GM19395 (cell line): ENCODE results near the gene CAMK2A.
A peak's percentile ranks its signal among the peaks of the same experiment; 100 is the strongest.

Experiments
- ATAC-seq: cut with Tn5 transposase; IDR thresholded peaks from one replicate; pipeline ENCODE4 v1.9.1; 2021; ENCODE audit warnings: mild to moderate bottlenecking, moderate library complexity; ENCODE audit not compliant: unreplicated experiment

CAMK2A gene

GRCh38 chr5:150283904-150284303 is 5.7 kb downstream of the CAMK2A start:
- ATAC-seq: no peak

DNA sequence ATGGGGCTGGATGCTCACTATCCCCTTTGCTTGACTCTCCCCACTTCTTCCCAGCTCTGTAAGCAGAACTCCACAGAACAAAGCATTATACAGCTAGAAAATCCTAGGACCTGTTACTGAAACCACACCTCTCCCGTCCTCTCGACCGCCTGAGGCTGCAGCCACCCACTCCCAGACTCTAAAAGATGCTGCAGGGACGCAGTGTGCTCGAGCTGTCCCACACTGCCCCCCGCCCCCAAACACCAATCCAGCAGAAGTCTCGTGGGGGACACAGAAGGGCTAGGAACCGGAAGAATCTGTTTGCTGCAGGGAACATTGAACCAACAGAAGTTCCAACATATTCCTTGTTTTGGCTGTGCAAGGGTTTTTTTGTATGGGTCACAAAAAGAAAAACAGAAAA is 7.6 kb downstream of the CAMK2A start:
- ATAC-seq: no peak

GRCh38 chr5:150279330-150280020 is 10.1 kb downstream of the CAMK2A start:
- no peak for ATAC-seq

DNA sequence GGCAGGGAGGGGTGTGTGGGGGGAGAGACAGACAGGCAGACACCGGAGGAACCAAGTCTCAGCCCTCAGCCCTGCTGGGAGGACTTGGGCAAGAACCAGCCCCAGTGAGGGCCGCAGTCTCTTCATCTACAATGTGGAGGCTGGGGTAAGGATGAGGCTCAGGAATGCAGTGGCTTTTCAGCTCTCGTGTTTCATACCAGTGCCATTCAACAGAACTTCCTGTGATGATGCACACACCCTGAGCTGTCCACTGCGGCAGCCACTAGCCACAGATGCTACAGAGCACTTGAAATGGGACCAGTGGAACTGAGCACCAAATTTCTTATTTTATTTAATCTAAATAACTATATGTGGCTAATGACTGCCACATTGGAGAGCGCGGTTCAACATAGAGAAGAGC is 10.7 kb downstream of the CAMK2A start:
- ATAC-seq: no peak

GRCh38 chr5:150278046-150278730 is 11.4 kb downstream of the CAMK2A start:
- no peak for ATAC-seq

- no peak for ATAC-seq
These were observed 12.5 kb downstream of the CAMK2A start for GRCh38 chr5:150277043-150277442.

DNA sequence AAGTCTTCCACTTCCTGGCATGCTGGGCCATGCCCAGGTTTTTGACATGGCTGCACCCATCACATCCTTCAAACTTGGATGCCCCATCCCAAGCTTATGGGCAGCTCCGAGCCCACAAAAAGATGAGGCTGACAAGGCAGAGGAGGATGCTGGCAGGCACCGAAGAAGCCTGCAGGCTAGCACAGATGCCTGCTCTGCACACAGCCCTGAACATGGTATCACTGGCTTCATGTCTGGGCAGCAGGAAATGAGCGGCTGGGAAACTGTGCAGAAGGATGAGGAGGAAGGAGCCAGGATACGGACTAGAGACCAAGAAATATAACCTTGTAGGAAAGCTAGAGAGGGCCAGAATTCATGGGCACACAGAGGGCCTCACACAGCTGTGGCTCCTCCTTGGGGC is 14.8 kb downstream of the CAMK2A start:
- ATAC-seq: no peak

DNA sequence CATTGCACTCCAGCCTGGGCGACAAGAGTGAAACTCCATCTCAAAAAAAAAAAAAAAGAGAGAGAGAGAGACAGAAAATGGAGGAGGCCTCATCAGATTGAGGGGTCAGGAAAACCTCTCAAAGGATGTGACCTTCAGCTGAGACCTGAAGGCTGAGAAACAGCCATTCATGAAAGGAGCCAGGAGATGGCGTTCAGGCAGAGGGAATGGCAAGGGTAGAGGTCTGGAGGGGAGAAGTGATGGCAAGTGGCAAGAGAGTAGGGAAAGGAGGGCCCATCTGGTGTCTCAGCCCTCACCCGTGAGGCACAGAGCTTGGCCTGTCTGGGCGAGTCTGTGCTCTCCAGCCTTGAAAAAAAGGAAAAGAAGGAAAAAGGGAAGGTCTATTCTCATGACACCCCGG is 17.0 kb downstream of the CAMK2A start:
- ATAC-seq: no peak

DNA sequence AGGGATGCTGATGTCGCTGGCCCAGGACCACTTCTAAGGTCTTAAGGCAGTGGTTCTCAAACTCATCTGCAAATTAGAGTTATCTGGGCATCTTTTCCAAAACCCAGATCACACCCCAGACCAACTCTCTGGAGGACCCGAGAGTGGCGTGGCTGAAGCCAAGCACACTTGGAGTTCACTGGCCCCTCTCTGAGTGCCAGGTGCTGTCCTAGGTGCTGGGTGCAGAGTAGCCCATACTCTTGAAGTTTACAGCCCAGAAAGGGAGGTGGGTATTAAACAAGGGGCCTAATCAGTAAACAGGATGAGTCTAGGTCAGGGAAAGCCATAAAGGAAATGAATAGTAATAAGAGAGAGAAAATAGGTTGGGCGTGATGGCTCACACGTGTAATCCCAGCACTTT is 17.6 kb downstream of the CAMK2A start:
- ATAC-seq: no peak

- ATAC-seq: no peak
These were observed 18.3 kb downstream of the CAMK2A start for GRCh38 chr5:150271296-150271692.

DNA sequence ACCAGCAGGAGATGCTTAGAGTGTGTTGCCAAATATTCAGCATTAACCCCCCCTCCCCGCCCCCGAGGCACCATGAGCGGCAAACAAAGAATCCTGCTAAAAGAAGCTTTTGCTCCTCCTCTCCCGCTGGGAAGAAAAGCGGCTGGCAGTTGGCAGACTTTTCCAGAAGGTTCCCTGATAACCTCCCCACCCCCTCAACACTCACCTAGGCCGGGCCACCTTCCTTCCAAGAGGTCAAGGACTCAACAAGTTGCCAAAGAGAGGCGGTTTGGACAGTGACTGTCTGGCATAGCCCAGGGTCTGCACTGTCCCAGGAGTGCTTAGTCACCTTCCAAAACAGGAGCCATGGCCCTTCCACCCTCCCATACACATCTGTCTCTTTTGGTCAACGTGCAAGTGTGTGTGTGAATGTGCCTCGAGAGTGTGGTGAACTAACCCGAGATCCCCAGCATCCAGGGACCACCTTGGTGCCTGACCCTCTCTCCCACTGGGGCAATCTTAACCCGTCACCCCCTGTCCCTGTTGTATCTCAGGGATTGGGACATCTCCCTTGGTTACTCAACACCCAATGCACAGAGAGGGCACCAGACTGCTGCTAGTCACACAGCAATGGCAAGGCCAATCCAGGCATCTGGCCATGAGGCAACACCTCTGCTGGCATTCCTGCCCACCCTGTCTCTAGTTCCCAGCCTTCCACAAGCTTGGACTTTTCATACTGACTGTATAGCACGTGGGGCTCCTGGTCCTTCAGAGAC is 18.9 kb downstream of the CAMK2A start:
- no peak for ATAC-seq

DNA sequence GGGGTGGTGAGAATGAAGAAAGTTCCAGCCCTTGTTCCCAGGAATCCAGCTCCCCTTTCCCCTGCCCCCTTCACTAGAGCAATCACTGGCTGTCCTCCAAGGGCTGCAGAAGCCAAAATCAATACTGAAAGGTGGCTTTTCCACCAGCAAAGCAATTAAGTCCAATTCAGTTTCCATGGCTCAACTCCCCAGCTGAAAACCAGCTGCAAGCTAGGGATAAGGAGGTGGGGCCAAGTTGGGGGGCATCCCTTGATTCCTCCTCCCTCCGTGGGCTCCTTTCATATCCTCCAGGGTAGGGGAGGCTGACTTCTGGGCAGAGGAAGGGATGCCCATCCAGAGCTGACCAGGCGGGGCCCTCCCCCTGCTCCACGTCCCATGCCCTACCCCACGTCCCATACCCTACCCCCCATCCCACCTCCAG is 22.7 kb downstream of the CAMK2A start:
- ATAC-seq: no peak

DNA sequence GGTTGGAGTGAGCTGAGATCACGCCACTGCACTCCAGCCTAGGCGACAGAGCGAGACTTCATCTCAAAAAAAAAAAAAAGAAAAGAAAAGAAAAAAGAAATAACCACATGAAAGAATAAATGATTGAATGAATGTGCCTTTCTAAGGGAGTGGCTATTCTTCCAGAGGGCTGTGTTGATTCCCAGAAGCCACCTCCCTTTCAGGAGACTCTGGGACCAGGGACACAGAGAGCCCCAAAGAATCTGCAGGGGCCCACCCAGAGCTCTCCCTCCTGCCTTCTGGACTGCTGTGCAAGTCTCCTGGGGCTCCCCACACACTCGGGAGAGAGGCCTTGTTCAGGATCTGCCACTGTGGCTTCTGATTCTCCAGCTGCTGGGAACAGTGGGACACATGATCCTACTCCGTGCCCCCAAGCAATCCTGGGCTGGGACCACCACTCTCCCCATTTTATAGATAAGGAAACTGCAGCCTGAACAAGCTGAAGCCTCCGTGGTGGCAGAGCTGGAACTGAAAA is 23.6 kb downstream of the CAMK2A start:
- ATAC-seq: no peak

- no peak for ATAC-seq
These were observed 24.6 kb downstream of the CAMK2A start for GRCh38 chr5:150264667-150265603.

GRCh38 chr5:150263801-150264621 is 25.6 kb downstream of the CAMK2A start:
- no peak for ATAC-seq

DNA sequence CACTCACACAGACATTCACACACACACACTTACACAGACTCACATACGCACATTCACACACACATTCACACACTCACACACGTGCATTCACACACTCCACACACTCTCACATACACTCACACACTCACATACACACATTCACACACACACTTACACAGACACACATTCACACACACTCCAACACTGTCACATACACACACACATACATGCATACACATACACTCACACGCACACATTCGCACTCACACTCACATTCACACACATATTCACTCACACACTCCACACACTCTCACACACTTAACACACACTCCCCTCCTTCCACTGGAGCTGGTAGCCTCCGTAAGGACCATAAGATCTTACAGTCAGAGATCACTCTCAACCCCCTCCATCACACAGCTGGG is 26.2 kb downstream of the CAMK2A start:
- ATAC-seq: no peak

- no peak for ATAC-seq
These were observed 27.1 kb downstream of the CAMK2A start for GRCh38 chr5:150262502-150262901.

- ATAC-seq: no peak
These were observed 28.3 kb downstream of the CAMK2A start for GRCh38 chr5:150261231-150261630.

DNA sequence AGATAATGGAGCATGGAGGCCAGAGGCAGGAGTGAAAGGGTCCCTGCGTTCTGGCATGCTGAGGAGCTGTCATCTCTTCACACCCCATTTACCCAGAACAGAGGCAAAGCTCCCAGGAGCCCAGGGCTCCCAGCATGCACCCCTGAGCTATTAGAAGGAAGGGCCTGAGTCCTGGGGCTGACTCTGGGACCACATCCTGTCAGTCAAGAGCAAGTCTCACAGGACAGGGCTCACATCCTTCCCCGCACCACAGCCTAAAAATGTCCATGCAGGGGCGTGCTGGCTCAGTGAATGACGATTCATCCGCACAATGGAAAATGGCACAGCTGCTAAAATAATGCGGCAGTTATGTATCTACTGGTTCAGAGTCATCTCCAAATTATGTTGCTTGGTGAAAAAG is 31.4 kb downstream of the CAMK2A start:
- peak; percentile 81 for ATAC-seq

DNA sequence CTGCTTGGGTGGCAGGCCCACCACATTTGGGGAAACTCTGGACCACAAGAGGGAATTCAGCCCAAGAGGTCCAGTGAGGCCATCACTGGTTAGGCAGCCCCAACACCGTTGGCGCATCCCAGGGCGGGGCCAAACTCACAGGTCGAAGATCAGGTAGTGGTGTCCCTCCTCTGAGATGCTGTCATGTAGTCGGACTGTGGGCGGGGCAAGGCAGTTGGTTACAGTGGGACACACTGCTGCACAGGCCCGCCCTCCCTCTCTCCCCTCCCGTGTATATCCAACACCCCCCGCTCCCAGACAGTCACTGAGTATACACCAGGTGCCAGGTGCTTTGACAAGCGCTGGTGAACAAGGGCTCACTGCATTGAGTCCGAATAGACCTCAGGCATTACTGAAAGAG is 32.1 kb downstream of the CAMK2A start:
- ATAC-seq: no peak
